ENCODE data around the gene ZNF804A.
"Not testable (repeated sequence)": the region's sequence is repeated elsewhere in the genome, so short reads cannot be mapped to it uniquely, and the experiment has no call there.

The ZNF804A gene

GRCh38 chr2:184721881-184722280, 123.6 kb downstream of the ZNF804A start:
- no peak for DNase-seq (ENCODE audit: low read depth, low spot score)

GRCh38 chr2:184727813-184728212, 129.5 kb downstream of the ZNF804A start:
- no peak for DNase-seq (ENCODE audit: low read depth, low spot score)

- DNase-seq (ENCODE audit: low read depth, low spot score): no peak
Measured at GRCh38 chr2:184728411-184728810, 130.1 kb downstream of the ZNF804A start.

- DNase-seq (ENCODE audit: low read depth, low spot score): no peak
Measured at GRCh38 chr2:184729581-184729980, 131.3 kb downstream of the ZNF804A start.

- DNase-seq (ENCODE audit: low read depth, low spot score): no peak
Measured at GRCh38 chr2:184730288-184730687, 132.0 kb downstream of the ZNF804A start.

- DNase-seq (ENCODE audit: low read depth, low spot score): no peak
Measured at GRCh38 chr2:184734338-184734737, 136.0 kb downstream of the ZNF804A start.

- no peak for DNase-seq (ENCODE audit: low read depth, low spot score)
Measured at GRCh38 chr2:184735611-184736010, 137.3 kb downstream of the ZNF804A start.

GRCh38 chr2:184743096-184743495, 144.8 kb downstream of the ZNF804A start:
- no peak for DNase-seq (ENCODE audit: low read depth, low spot score)

GRCh38 chr2:184756161-184756560, 157.8 kb downstream of the ZNF804A start:
- DNase-seq (ENCODE audit: low read depth, low spot score): no peak

GRCh38 chr2:184756885-184757284, 158.6 kb downstream of the ZNF804A start:
- no peak for DNase-seq (ENCODE audit: low read depth, low spot score)

- DNase-seq (ENCODE audit: low read depth, low spot score): not testable (repeated sequence)
Measured at GRCh38 chr2:184759557-184760255, 161.4 kb downstream of the ZNF804A start.

GRCh38 chr2:184760931-184761330, 162.6 kb downstream of the ZNF804A start:
- no peak for DNase-seq (ENCODE audit: low read depth, low spot score)

- DNase-seq (ENCODE audit: low read depth, low spot score): no peak
Measured at GRCh38 chr2:184765112-184765895, 167.0 kb downstream of the ZNF804A start.

GRCh38 chr2:184767059-184767458, 168.7 kb downstream of the ZNF804A start:
- DNase-seq (ENCODE audit: low read depth, low spot score): no peak

- DNase-seq (ENCODE audit: low read depth, low spot score): no peak
Measured at GRCh38 chr2:184769023-184769422, 170.7 kb downstream of the ZNF804A start.

- DNase-seq (ENCODE audit: low read depth, low spot score): no peak
Measured at GRCh38 chr2:184769686-184770085, 171.4 kb downstream of the ZNF804A start.

- no peak for DNase-seq (ENCODE audit: low read depth, low spot score)
Measured at GRCh38 chr2:184779777-184780176, 181.4 kb downstream of the ZNF804A start.

- DNase-seq (ENCODE audit: low read depth, low spot score): no peak
Measured at GRCh38 chr2:184780384-184780783, 182.1 kb downstream of the ZNF804A start.

GRCh38 chr2:184780944-184781343, 182.6 kb downstream of the ZNF804A start:
- DNase-seq (ENCODE audit: low read depth, low spot score): no peak

GRCh38 chr2:184783576-184783975, 185.2 kb downstream of the ZNF804A start:
- DNase-seq (ENCODE audit: low read depth, low spot score): no peak

GRCh38 chr2:184793176-184793575, 194.8 kb downstream of the ZNF804A start:
- DNase-seq (ENCODE audit: low read depth, low spot score): no peak

GRCh38 chr2:184799379-184799778, 201.1 kb downstream of the ZNF804A start:
- DNase-seq (ENCODE audit: low read depth, low spot score): no peak

GRCh38 chr2:184814421-184814820, 216.1 kb downstream of the ZNF804A start:
- no peak for DNase-seq (ENCODE audit: low read depth, low spot score)

All from iPS DF 19.7 (cell line).